Left renal cortex interstitium (tissue), 4 donors: Measurements from ENCODE around the gene ZNF569. TPM values are rescaled to one million over a fixed set of nuclear protein-coding genes. Genes with fewer than 3 reads are reported as not detected.
A peak's percentile ranks its signal among the peaks of the same experiment; 100 is the strongest.
"Not testable (repeated sequence)": the region's sequence is repeated elsewhere in the genome, so short reads cannot be mapped to it uniquely, and the experiment has no call there.

Experiments
- DNase-seq, 4 donors: peaks; one replicate each; pipeline ENCODE4 v3.0.0-alpha.2; 2013; ENCODE audit warnings: low read depth in 4 of 4, low spot score in 2 of 4, missing footprints in 1 of 4
- polyA plus RNA-seq, 4 donors: library from polyadenylated mRNA; unstranded; fragments of 120-200 nt; gene quantifications; one replicate each; pipeline ENCODE4 v1.2.1, GENCODE V29; 2013; ENCODE audit not compliant: insufficient read length in 4 of 4

Gene ZNF569
- polyA plus RNA-seq, 4 donors = 10.1 to 13.6 (median 12.8) TPM

DNA sequence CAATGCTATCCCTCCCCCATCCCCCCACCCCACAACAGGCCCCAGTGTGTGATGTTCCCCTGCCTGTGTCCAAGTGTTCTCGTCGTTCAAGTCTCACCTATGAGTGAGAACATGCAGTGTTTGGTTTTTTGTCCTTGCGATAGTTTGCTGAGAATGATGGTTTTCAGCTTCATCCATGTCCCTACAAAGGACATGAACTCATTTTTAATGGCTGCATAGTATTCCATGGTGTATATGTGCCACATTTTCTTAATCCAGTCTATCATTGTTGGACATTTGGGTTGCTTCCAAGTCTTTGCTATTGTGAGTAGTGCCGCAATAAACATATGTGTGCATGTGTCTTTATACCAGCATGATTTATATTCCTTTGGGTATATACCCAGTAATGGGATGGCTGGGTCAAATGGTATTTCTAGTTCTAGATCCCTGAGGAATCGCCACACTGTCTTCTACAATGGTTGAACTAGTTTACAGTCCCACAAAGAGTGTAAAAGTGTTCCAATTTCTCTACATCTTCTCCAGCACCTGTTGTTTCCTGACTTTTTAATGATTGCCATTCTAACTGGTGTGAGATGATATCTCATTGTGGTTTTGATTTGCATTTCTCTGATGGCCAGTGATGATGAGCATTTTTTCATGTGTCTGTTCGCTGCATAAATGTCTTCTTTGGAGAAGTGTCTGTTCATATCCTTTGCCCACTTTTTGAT is 61.0 kb downstream of the ZNF569 start:
- DNase-seq = not testable (repeated sequence)

DNA sequence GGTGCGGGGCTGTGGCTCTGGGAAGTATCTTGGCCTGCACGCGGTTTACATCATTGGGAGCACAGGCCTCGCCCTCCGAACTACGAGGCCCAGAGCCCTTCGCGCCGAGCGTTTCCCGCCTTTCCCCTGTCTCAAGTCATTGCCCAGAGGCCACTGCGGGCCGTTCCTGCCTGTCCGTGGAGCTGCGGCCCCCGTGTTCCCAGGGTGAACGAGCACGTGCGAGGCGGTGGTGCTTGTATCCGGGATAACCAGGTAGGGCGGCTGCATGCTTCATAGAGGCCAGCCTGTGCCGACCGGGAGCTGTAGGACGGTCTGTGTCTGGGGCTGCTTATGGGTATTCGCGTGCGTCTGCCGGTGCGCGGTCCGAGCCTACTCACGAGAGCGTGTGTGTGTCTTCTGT is 63.8 kb downstream of the ZNF569 start:
- DNase-seq = no peak

DNA sequence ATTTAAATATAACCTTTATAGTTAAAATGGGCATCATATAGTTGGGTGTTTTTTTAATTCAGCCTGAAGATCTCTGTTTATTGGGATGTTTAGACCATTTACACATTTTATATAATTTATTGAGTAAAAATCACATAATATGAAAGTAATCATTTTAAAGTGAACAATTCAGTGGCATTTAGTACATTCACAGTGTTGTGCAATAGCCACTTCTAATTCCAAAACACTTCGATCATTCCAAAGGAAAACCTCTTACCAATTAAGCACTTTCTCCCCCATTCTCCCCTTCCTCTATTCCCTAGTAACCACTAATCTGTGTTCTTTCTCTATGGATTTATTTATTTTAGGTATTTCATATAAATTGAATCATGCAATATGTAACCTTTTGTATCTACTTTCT is 66.2 kb downstream of the ZNF569 start:
- DNase-seq = no peak

DNA sequence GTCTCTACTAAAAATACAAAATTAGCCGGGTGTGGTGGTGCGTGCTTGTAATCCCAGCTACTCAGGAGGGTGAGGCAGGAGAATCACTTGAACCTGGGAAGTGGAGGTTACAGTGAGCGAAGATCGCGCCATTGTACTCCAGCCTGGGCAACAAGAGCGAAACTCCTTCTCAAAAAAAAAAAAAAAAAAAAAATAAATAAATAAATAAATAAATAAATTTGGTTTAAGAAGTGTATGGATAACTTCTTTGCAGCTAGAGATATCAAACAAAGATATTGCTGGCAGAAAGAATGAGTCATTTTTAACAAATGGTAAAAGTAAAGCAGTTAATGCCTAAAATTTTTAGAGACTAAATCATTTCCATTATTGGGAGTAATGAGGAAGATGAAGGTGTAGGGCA is 75.8 kb downstream of the ZNF569 start:
- not testable (repeated sequence) for DNase-seq

DNA sequence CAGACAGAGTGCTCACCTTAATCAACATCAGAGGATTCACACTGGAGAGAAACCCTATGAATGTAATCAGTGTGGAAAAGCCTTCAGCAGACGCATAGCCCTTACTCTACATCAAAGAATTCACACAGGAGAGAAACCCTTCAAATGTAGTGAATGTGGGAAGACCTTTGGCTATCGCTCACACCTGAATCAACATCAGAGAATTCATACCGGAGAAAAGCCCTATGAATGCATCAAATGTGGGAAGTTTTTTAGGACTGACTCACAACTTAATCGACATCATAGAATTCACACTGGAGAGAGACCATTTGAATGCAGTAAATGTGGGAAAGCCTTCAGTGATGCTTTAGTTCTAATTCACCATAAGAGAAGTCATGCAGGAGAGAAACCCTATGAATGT is 78.0 kb downstream of the ZNF569 start:
- DNase-seq = no peak

DNA sequence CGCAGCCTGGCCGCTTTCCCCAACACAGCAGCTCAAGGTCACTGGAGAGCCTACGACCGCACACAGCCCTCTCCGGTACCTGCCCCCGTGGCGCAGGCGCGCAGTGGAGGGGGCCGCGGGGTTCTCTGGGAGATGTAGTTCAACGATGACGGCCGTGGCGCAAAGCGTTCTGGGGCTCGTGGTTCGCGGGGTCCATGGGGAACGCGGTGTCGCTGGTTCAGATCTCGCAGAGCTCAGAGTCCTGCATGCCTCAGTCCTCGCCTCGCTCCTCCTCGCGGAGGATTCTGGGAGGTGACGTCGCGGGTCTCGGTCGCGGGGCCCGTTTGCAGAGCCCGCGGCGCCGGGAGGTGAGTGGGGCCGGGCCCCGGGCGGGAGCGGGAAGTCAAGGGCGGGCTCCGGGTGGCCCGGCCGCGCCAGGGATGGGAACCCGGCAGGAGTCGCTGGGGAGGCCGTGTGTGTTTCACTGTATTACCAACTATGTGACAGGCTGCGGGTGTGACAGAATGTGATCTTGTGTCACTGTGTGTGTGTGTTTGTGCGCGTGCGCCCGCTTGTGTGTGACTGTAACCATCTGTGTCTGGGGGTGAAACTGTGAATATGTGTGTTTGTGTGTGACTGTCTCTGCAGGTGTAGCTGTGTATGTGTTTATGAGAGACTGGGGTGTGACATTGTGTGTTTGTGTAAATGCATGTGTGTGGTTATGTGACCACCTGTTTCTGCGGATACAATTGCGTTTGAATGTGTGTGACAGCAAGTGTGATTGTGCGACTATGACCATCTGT is 96.2 kb downstream of the ZNF569 start, which contains the start of gene ZNF527:
Gene ZNF527, plus strand, starts transcription at position 220 of the 782 bp plus-strand sequence. CDS start 3,100 bp downstream, outside the sequence.
- peak; percentile 83 to 93 (median 88) for DNase-seq

DNA sequence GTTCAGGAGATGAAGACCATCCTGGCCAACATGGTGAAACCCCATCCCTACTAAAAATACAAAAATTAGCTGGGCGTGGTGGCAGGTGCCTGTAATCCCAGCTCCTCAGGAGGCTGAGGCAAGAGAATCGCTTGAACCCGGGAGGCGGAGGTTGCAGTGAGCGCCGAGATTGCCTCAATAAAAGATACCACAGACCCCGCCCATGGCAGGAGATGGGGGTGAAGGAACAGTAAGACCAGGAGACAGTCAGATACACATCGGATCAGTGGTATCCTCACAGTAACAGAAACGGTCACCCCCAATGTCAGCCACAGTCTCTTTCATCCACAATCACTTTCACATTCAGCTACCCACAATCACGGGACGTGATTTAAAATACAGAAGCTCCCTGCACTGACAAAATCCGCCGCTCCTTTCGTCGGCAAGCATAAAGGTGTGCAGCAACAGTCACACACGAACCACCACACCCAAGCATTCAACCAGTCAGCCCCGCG is 96.8 kb downstream of the ZNF569 start:
- peak in 1 of 4 donors; percentile 67 for DNase-seq

DNA sequence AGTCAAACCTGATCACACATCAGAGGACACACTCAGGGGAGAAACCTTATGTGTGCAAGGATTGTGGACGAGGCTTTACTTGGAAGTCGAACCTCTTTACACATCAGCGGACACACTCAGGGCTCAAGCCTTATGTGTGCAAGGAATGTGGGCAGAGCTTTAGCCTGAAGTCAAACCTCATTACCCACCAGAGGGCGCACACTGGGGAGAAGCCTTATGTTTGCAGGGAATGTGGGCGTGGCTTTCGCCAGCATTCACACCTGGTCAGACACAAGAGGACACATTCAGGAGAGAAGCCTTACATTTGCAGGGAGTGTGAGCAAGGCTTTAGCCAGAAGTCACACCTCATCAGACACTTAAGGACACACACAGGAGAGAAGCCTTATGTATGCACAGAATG is 104.5 kb downstream of the ZNF569 start:
- peak in 1 of 4 donors; percentile 2 for DNase-seq

DNA sequence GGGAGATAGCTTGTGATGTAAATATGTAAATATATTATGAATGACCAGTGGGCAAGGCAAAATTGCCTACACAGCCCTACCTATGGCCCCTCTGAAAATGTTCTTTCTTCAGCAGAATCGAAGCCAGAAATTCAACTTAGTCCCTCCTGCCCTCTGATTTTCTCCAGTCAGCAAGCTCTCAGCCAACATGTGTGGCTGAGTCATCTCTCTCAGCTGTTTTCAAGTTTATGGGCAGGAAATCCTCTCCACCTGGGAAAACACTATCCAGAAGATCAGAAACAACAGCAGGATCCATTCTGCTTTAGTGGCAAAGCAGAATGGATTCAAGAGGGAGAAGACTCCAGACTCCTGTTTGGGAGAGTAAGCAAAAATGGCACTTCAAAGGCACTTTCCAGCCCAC is 105.2 kb downstream of the ZNF569 start:
- DNase-seq = no peak

Other genes starting within 250 kb of the ZNF569 start
- 10 to 100 TPM; 10.3 to 14.5 (median 13.6) TPM for gene ZNF383, start 249.2 kb downstream of the ZNF569 start, polyA plus RNA-seq
- 10 to 100 TPM in 2 of 4 donors, 1 to 10 TPM in 2; 7.2 to 17.2 (median 10.5) TPM for gene ZNF527, start 96.3 kb downstream of the ZNF569 start, polyA plus RNA-seq
- gene ZNF570, start 1.9 kb upstream of the ZNF569 start, polyA plus RNA-seq = 10 to 100 TPM in 3 of 4 donors, 1 to 10 TPM in 1; 9.2 to 11.2 (median 10.2) TPM
- 10 to 100 TPM; 15.8 to 38.0 (median 27.1) TPM for gene ZNF793, start 39.5 kb upstream of the ZNF569 start, polyA plus RNA-seq
- gene ZNF571, start 127.3 kb upstream of the ZNF569 start, polyA plus RNA-seq = 10 to 100 TPM in 1 of 4 donors, 1 to 10 TPM in 3; 8.1 to 13.2 (median 9.5) TPM
- 1 to 10 TPM; 2.9 to 6.3 (median 4.9) TPM for gene ZNF540, start 127.4 kb upstream of the ZNF569 start, polyA plus RNA-seq
- 10 to 100 TPM; 21.8 to 26.9 (median 23.5) TPM for gene ZFP30, start 188.0 kb upstream of the ZNF569 start, polyA plus RNA-seq